Mesodermal cell (in vitro differentiated cells): ENCODE measurements around the gene MFGE8.
"Not testable (repeated sequence)": the region's sequence is repeated elsewhere in the genome, so short reads cannot be mapped to it uniquely, and the experiment has no call there.

Source experiments
- H3K27ac ChIP-seq: 2 replicates; pipeline ENCODE4 v1.7.0; 2013; ENCODE audit warnings: mild to moderate bottlenecking, low read depth, low read length, moderate library complexity; ENCODE audit not compliant: severe bottlenecking
- H3K36me3 ChIP-seq: 2 replicates; pipeline ENCODE4 v1.7.1; 2013; ENCODE audit warnings: mild to moderate bottlenecking, low read length, moderate library complexity; ENCODE audit not compliant: control insufficient read depth, insufficient read depth
- H3K4me1 ChIP-seq: one replicate; pipeline ENCODE4 v1.7.1; 2013; ENCODE audit warnings: mild to moderate bottlenecking, low read length; ENCODE audit not compliant: insufficient read depth, control insufficient read depth, poor library complexity, severe bottlenecking
- H3K4me3 ChIP-seq: 2 replicates; pipeline ENCODE4 v1.7.0; 2013; ENCODE audit warnings: low read length, control low read depth, mild to moderate bottlenecking; ENCODE audit not compliant: insufficient read depth, poor library complexity, severe bottlenecking; ENCODE audit errors: extremely low read depth
- H3K9me3 ChIP-seq: 2 replicates; pipeline ENCODE4 v1.7.1; 2013; ENCODE audit warnings: mild to moderate bottlenecking, low read length, moderate library complexity; ENCODE audit not compliant: control insufficient read depth
- WGBS, 2 experiments: methylation state at CpG; one replicate each; pipeline ENCODE4 v1.1.5; 2013; ENCODE audit warnings: missing lambda C conversion rate in 2 of 2; ENCODE audit not compliant: insufficient coverage in 2 of 2; 5-methylcytosine and 5-hydroxymethylcytosine counted together

The MFGE8 gene

GRCh38 chr15:88938802-88939485 lies 25.8 kb upstream of the MFGE8 start:
- Histone ChIP-seq H3K9me3 (peaks cover 6% of the 10 kb centered on the region), H3K36me3 (no peaks in the 10 kb centered on the region), H3K4me3 (no peak overlapping the region), H3K4me1 (no peaks in the 10 kb centered on the region), H3K27ac (no peak overlapping the region)
- WGBS, 2 experiments: 92 to 97% methylated on average over 12 to 14 of the region's 15 CpGs

GRCh38 chr15:88934449-88934848 lies 21.3 kb upstream of the MFGE8 start:
- H3K27ac ChIP-seq, H3K4me3 ChIP-seq, H3K36me3 ChIP-seq, H3K4me1 ChIP-seq: not testable (repeated sequence)
- peaks cover 11% of the 10 kb centered on the region for H3K9me3 ChIP-seq
- 98 to 100% methylated on average over 3 to 4 of the region's 4 CpGs for WGBS, 2 experiments

- no peaks in the 10 kb centered on the region for H3K4me1 ChIP-seq
- WGBS, 2 experiments: 90 to 100% methylated on average over 1 of the region's 1 CpG
- H3K36me3 ChIP-seq: no peaks in the 10 kb centered on the region
- H3K27ac ChIP-seq: no peak overlapping the region
- no peak overlapping the region for H3K4me3 ChIP-seq
- H3K9me3 ChIP-seq: peaks cover 16% of the 10 kb centered on the region
Measured at GRCh38 chr15:88932875-88933330, 19.7 kb upstream of the MFGE8 start.

GRCh38 chr15:88932271-88932874 lies 19.2 kb upstream of the MFGE8 start:
- H3K27ac ChIP-seq: no peak overlapping the region
- 67 to 74% methylated on average over 1 to 3 of the region's 4 CpGs for WGBS, 2 experiments

GRCh38 chr15:88930579-88930978 lies 17.4 kb upstream of the MFGE8 start:
- no CpG with 5 or more reads among the region's 2 CpGs for WGBS, 2 experiments
- Histone ChIP-seq H3K9me3 (peaks cover 19% of the 10 kb centered on the region), H3K4me3 (no peak overlapping the region), H3K36me3 (no peaks in the 10 kb centered on the region), H3K4me1 (no peaks in the 10 kb centered on the region), H3K27ac (no peak overlapping the region)

More at GRCh38 chr15:88932271-88932874, 19.2 kb upstream of the MFGE8 start:
- Histone ChIP-seq H3K4me3 (no peak overlapping the region), H3K4me1 (no peaks in the 10 kb centered on the region), H3K9me3 (peaks cover 19% of the 10 kb centered on the region), H3K36me3 (no peaks in the 10 kb centered on the region)

GRCh38 chr15:88929358-88930098 lies 16.3 kb upstream of the MFGE8 start:
- not testable (repeated sequence) for H3K27ac ChIP-seq, H3K4me3 ChIP-seq, H3K4me1 ChIP-seq, H3K36me3 ChIP-seq
- no CpG with 5 or more reads among the region's 3 CpGs for WGBS, 2 experiments
- H3K9me3 ChIP-seq: peaks cover 18% of the 10 kb centered on the region

GRCh38 chr15:88928192-88928591 lies 15.0 kb upstream of the MFGE8 start:
- not testable (repeated sequence) for H3K36me3 ChIP-seq, H3K4me1 ChIP-seq, H3K9me3 ChIP-seq, H3K27ac ChIP-seq, H3K4me3 ChIP-seq

- 80% methylated on average over 1 of the region's 2 CpGs; no CpG with 5 or more reads in 1 of the 2 experiments for WGBS, 2 experiments
- not testable (repeated sequence) for H3K4me1 ChIP-seq, H3K9me3 ChIP-seq, H3K27ac ChIP-seq, H3K4me3 ChIP-seq, H3K36me3 ChIP-seq
Measured at GRCh38 chr15:88925648-88926047, 12.5 kb upstream of the MFGE8 start.

- 90 to 94% methylated on average over 3 to 4 of the region's 12 CpGs for WGBS, 2 experiments
- not testable (repeated sequence) for H3K27ac ChIP-seq, H3K9me3 ChIP-seq, H3K4me3 ChIP-seq, H3K4me1 ChIP-seq, H3K36me3 ChIP-seq
Measured at GRCh38 chr15:88920892-88921435, 7.8 kb upstream of the MFGE8 start.

- Histone ChIP-seq H3K36me3 (no peaks in the 10 kb centered on the region), H3K27ac (no peak overlapping the region), H3K9me3 (no peaks in the 10 kb centered on the region), H3K4me3 (no peak overlapping the region), H3K4me1 (no peaks in the 10 kb centered on the region)
- WGBS, 2 experiments: 90 to 91% methylated on average over 7 to 8 of the region's 9 CpGs
Measured at GRCh38 chr15:88920186-88920891, 7.2 kb upstream of the MFGE8 start.
